ENCODE results near the gene KCNJ9. TPM values are rescaled to one million over a fixed set of nuclear protein-coding genes. Genes with fewer than 3 reads are reported as not detected.

KCNJ9 gene
- total and polyA plus RNA-seq, 2 of the 13 experiments (the other 11 are each of a cell fraction or from before 2014, with no cell fraction given), result not detected

GRCh38 chr1:160053548-160054365 is 27.6 kb upstream of the KCNJ9 start (continued):
- TF ChIP-seq ZHX1 (CRISPR knock-in tag; IDR thresholded peaks at IDR 0.05; ENCODE audit: low read depth) (no peak), SRSF9 (IDR thresholded peaks at IDR 0.05; ENCODE audit: borderline replicate concordance, insufficient read depth, low read depth, low read length, poor library complexity, severe bottlenecking) (no peak), ZBTB2 (CRISPR knock-in tag; IDR thresholded peaks at IDR 0.05; ENCODE audit: low read depth) (no peak), HOXA3 (CRISPR knock-in tag; IDR thresholded peaks at IDR 0.05) (peak; percentile 36; the same call in 1 of the 2 replicates), RXRA (CRISPR knock-in tag; IDR thresholded peaks at IDR 0.05) (peak; percentile 92), ZFP36L1 (CRISPR knock-in tag; IDR thresholded peaks at IDR 0.05) (no peak), ZNF468 (CRISPR knock-in tag; IDR thresholded peaks at IDR 0.05) (no peak), WIZ (CRISPR knock-in tag; IDR thresholded peaks at IDR 0.05) (no peak), ZBTB42 (CRISPR knock-in tag; IDR thresholded peaks at IDR 0.05) (no peak), SUZ12 (IDR thresholded peaks at IDR 0.05; ENCODE audit: low read depth, low read length) (no peak), FOXP4 (CRISPR knock-in tag; IDR thresholded peaks at IDR 0.05) (peak; percentile 85), ZBTB49 (CRISPR knock-in tag; IDR thresholded peaks at IDR 0.05; ENCODE audit: borderline replicate concordance) (no peak)
- TF ChIP-seq, protein P1, sequence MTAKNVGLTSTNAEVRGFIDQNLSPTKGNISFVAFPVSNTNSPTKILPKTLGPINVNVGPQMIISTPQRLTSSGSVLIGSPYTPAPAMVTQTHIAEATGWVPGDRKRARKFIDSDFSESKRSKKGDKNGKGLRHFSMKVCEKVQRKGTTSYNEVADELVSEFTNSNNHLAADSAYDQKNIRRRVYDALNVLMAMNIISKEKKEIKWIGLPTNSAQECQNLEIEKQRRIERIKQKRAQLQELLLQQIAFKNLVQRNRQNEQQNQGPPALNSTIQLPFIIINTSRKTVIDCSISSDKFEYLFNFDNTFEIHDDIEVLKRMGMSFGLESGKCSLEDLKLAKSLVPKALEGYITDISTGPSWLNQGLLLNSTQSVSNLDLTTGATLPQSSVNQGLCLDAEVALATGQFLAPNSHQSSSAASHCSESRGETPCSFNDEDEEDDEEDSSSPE (CRISPR knock-in tag; IDR thresholded peaks at IDR 0.05), result no peak
